ENCODE data around the gene CNPPD1.

The CNPPD1 gene

GRCh38 chr2:219173176-219173575 is 3.5 kb downstream of the CNPPD1 start:
- no peak overlapping the region for H3K4me3 ChIP-seq (ENCODE audit: low read depth, low read length)
- no peaks in the 10 kb centered on the region for H3K4me1 ChIP-seq (ENCODE audit: control insufficient read depth, insufficient read depth, low read length)
- peaks cover 2% of the 10 kb centered on the region for H3K27me3 ChIP-seq (ENCODE audit: control insufficient read depth, insufficient read depth, low read length)
- H3K36me3 ChIP-seq (ENCODE audit: control insufficient read depth, insufficient read depth, low read length): peaks cover 5% of the 10 kb centered on the region
- no peaks in the 10 kb centered on the region for H3K9me3 ChIP-seq (ENCODE audit: control insufficient read depth, insufficient read depth, low read length)
- H3K9ac ChIP-seq (ENCODE audit: low read depth, low read length): no peak overlapping the region

DNA sequence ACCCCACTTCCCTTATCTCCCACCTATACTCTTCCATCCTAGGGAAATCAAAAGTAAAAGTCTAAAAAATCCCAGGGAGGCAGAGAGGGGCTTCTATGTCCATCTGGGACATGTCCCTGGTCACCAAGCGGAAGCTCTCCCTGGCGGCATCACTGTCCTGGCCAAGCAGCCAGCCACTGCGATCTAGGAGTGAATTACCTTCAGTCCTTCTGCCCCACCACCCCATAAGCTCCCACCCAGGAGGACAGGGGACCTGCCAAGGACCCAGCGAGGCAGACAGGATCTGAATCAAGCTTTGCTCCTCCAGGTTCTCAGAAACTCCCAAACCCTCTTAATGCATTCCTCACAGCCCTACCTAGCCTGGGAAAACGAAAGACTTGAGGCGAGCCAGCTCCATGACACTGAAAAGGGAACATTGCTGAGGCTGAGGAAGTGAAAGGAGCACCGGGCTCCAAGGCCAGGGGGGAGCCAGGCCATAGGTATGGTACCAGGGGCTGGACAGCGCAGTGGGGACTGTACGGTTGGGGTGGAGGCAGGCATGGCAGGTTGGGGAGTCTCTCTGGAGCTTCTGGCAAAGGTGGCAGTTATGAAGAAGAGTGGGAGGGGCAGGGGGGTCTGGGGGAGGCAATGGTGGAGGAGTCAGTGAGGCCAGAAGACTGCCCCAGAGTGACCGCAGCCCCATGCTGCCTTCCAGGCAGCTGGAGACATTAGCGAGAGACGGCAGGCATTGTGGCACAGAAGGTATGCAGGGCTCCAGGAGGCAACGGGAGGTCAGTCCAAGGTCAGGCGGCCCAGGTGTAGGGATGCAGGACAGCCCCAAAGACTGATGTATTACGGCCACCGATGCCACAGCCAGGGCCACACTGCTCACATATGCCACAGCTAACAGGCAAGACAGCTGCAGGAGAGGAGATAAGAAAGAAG is 4.2 kb downstream of the CNPPD1 start:
- Histone ChIP-seq H3K4me1 (ENCODE audit: control insufficient read depth, insufficient read depth, low read length) (no peaks in the 10 kb centered on the region), H3K9me3 (ENCODE audit: control insufficient read depth, insufficient read depth, low read length) (no peaks in the 10 kb centered on the region), H3K27me3 (ENCODE audit: control insufficient read depth, insufficient read depth, low read length) (peaks cover 2% of the 10 kb centered on the region), H3K4me3 (ENCODE audit: low read depth, low read length) (no peak overlapping the region), H3K9ac (ENCODE audit: low read depth, low read length) (no peak overlapping the region), H3K36me3 (ENCODE audit: control insufficient read depth, insufficient read depth, low read length) (peaks cover 5% of the 10 kb centered on the region)

GRCh38 chr2:219171231-219171651 is 5.5 kb downstream of the CNPPD1 start:
- H3K9ac ChIP-seq (ENCODE audit: low read depth, low read length): no peak overlapping the region
- H3K4me3 ChIP-seq (ENCODE audit: low read depth, low read length): no peak overlapping the region
- H3K9me3 ChIP-seq (ENCODE audit: control insufficient read depth, insufficient read depth, low read length): no peaks in the 10 kb centered on the region
- H3K4me1 ChIP-seq (ENCODE audit: control insufficient read depth, insufficient read depth, low read length): no peaks in the 10 kb centered on the region
- H3K27me3 ChIP-seq (ENCODE audit: control insufficient read depth, insufficient read depth, low read length): peaks cover 2% of the 10 kb centered on the region
- H3K36me3 ChIP-seq (ENCODE audit: control insufficient read depth, insufficient read depth, low read length): peaks cover 5% of the 10 kb centered on the region

- Histone ChIP-seq H3K36me3 (ENCODE audit: control insufficient read depth, insufficient read depth, low read length) (peaks cover 5% of the 10 kb centered on the region), H3K9ac (ENCODE audit: low read depth, low read length) (no peak within 1 kb of the TSS), H3K27me3 (ENCODE audit: control insufficient read depth, insufficient read depth, low read length) (peaks cover 2% of the 10 kb centered on the region), H3K9me3 (ENCODE audit: control insufficient read depth, insufficient read depth, low read length) (no peaks in the 10 kb centered on the region), H3K4me3 (ENCODE audit: low read depth, low read length) (no peak within 1 kb of the TSS), H3K4me1 (ENCODE audit: control insufficient read depth, insufficient read depth, low read length) (no peaks in the 10 kb centered on the region)
These were observed 6.6 kb downstream of the CNPPD1 start, which contains the start of gene SLC23A3 for GRCh38 chr2:219169930-219170654. Gene SLC23A3 (minus strand): TSS chr2:219170029. CDS start chr2:219169984, 45 bp downstream.

GRCh38 chr2:219168932-219169331 is 7.8 kb downstream of the CNPPD1 start:
- H3K9me3 ChIP-seq (ENCODE audit: control insufficient read depth, insufficient read depth, low read length): no peaks in the 10 kb centered on the region
- H3K4me1 ChIP-seq (ENCODE audit: control insufficient read depth, insufficient read depth, low read length): no peaks in the 10 kb centered on the region
- H3K27me3 ChIP-seq (ENCODE audit: control insufficient read depth, insufficient read depth, low read length): peaks cover 2% of the 10 kb centered on the region
- H3K36me3 ChIP-seq (ENCODE audit: control insufficient read depth, insufficient read depth, low read length): no peaks in the 10 kb centered on the region
- H3K9ac ChIP-seq (ENCODE audit: low read depth, low read length): no peak overlapping the region
- H3K4me3 ChIP-seq (ENCODE audit: low read depth, low read length): no peak overlapping the region

GRCh38 chr2:219168526-219168925 is 8.2 kb downstream of the CNPPD1 start:
- peaks cover 2% of the 10 kb centered on the region for H3K27me3 ChIP-seq (ENCODE audit: control insufficient read depth, insufficient read depth, low read length)
- H3K9ac ChIP-seq (ENCODE audit: low read depth, low read length): no peak overlapping the region
- H3K36me3 ChIP-seq (ENCODE audit: control insufficient read depth, insufficient read depth, low read length): no peaks in the 10 kb centered on the region
- H3K9me3 ChIP-seq (ENCODE audit: control insufficient read depth, insufficient read depth, low read length): no peaks in the 10 kb centered on the region
- no peak overlapping the region for H3K4me3 ChIP-seq (ENCODE audit: low read depth, low read length)
- no peaks in the 10 kb centered on the region for H3K4me1 ChIP-seq (ENCODE audit: control insufficient read depth, insufficient read depth, low read length)

GRCh38 chr2:219167997-219168396 is 8.7 kb downstream of the CNPPD1 start:
- Histone ChIP-seq H3K4me3 (ENCODE audit: low read depth, low read length) (no peak overlapping the region), H3K36me3 (ENCODE audit: control insufficient read depth, insufficient read depth, low read length) (no peaks in the 10 kb centered on the region), H3K9ac (ENCODE audit: low read depth, low read length) (no peak overlapping the region), H3K27me3 (ENCODE audit: control insufficient read depth, insufficient read depth, low read length) (peaks cover 2% of the 10 kb centered on the region), H3K9me3 (ENCODE audit: control insufficient read depth, insufficient read depth, low read length) (no peaks in the 10 kb centered on the region), H3K4me1 (ENCODE audit: control insufficient read depth, insufficient read depth, low read length) (no peaks in the 10 kb centered on the region)

DNA sequence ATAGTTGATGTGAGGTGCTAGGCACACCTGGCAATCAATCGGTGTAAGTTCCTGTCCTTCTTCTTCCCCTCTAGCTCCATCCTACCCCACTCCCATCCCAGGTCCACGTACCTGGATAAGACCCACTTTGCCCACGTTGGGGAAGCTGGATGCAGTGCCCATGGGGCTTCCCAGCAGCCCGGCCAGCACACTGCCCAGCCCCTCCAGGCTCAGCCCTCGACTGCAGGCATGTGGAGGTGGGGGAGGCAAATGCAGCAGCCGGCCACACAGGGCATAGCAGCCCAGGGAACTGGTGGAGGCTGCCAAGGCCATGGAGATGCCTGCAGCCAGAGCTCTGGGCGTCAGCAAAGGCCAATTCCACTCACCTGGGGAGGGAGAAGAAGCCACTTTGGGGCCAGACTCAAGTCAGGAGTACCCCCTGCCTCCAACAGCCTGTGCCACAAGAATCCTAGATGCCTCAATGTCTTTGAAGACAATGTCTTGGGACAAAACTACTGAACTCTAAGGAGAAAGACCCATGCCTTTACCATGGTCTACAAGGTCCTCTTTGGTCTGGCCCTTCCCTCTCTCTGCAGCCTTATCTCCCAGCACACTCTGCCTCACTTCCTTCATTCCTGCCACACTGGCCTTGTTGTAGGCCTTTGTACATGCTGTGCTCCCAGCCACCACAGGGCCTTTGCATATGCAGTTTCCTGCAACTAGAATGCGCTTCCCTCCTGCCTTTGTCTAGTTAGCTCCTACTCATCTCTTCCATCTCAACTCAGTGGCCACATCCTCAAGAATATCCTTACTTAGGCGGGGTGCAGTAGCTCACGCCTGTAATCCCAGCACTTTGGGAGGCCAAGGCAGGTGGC is 11.4 kb downstream of the CNPPD1 start:
- Histone ChIP-seq H3K4me3 (ENCODE audit: low read depth, low read length) (no peak overlapping the region), H3K27me3 (ENCODE audit: control insufficient read depth, insufficient read depth, low read length) (peaks cover 20% of the 10 kb centered on the region), H3K9me3 (ENCODE audit: control insufficient read depth, insufficient read depth, low read length) (no peaks in the 10 kb centered on the region), H3K36me3 (ENCODE audit: control insufficient read depth, insufficient read depth, low read length) (no peaks in the 10 kb centered on the region), H3K9ac (ENCODE audit: low read depth, low read length) (no peak overlapping the region), H3K4me1 (ENCODE audit: control insufficient read depth, insufficient read depth, low read length) (no peaks in the 10 kb centered on the region)

DNA sequence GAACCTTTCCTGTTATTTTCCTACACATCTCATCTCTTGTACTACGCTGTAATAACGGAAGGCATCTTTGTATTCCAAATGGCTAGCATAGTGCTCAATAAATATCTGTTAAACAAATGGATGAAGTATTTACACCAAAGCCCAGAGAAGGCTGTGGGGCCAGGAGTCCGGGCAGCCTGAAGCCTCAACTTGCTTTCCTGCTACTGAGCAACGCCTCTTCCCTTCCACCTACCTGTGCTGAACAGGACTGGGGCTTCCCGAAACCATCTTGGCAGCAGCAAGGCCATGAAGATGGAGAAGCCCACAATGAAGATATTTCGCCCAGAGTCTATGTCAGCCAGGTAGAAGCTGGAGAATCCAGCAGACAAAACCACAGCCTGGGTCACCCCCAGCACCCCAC is 13.6 kb downstream of the CNPPD1 start:
- H3K27me3 ChIP-seq (ENCODE audit: control insufficient read depth, insufficient read depth, low read length): peaks cover 18% of the 10 kb centered on the region
- H3K4me1 ChIP-seq (ENCODE audit: control insufficient read depth, insufficient read depth, low read length): no peaks in the 10 kb centered on the region
- no peaks in the 10 kb centered on the region for H3K36me3 ChIP-seq (ENCODE audit: control insufficient read depth, insufficient read depth, low read length)
- H3K4me3 ChIP-seq (ENCODE audit: low read depth, low read length): no peak overlapping the region
- H3K9ac ChIP-seq (ENCODE audit: low read depth, low read length): no peak overlapping the region
- no peaks in the 10 kb centered on the region for H3K9me3 ChIP-seq (ENCODE audit: control insufficient read depth, insufficient read depth, low read length)

GRCh38 chr2:219161097-219161496 is 15.6 kb downstream of the CNPPD1 start:
- H3K27me3 ChIP-seq (ENCODE audit: control insufficient read depth, insufficient read depth, low read length): peaks cover 18% of the 10 kb centered on the region
- H3K4me1 ChIP-seq (ENCODE audit: control insufficient read depth, insufficient read depth, low read length): no peaks in the 10 kb centered on the region
- no peaks in the 10 kb centered on the region for H3K9me3 ChIP-seq (ENCODE audit: control insufficient read depth, insufficient read depth, low read length)
- no peaks in the 10 kb centered on the region for H3K36me3 ChIP-seq (ENCODE audit: control insufficient read depth, insufficient read depth, low read length)
- peak overlapping the region; percentile 82 for H3K4me3 ChIP-seq (ENCODE audit: low read depth, low read length)
- no peak overlapping the region for H3K9ac ChIP-seq (ENCODE audit: low read depth, low read length)
